SU-DHL-6 (cell line): ENCODE data around the gene KMT2E.
"Not testable (repeated sequence)": the region's sequence is repeated elsewhere in the genome, so short reads cannot be mapped to it uniquely, and the experiment has no call there.

Experiments used
- H2AFZ ChIP-seq: fragments of 200-600 bp; sonication (generic); 2 replicates; pipeline ENCODE4 v1.6.1; 2014; ENCODE audit warnings: low read depth, mild to moderate bottlenecking, moderate library complexity, mixed read lengths, antibody characterized with exemption, low read length; ENCODE audit not compliant: severe bottlenecking
- H3F3A ChIP-seq: fragments of 200-600 bp; shearing (Covaris generic); 2 replicates; pipeline ENCODE4 v1.6.0; 2016; ENCODE audit warnings: antibody characterized with exemption, mild to moderate bottlenecking; ENCODE audit not compliant: insufficient read depth
- H3K27ac ChIP-seq: fragments of 200-600 bp; sonication (generic); 2 replicates; pipeline ENCODE4 v1.5.1; 2016; ENCODE audit warnings: low read depth, mild to moderate bottlenecking, low read length, moderate library complexity, mixed read lengths
- H3K27me3 ChIP-seq: fragments of 200-600 bp; sonication (generic), shearing (Covaris generic); 2 replicates; pipeline ENCODE4 v1.6.0; 2014; ENCODE audit warnings: mild to moderate bottlenecking, low read length
- H3K36me3 ChIP-seq: fragments of 200-600 bp; sonication (generic); 2 replicates; pipeline ENCODE4 v1.6.1; 2014; ENCODE audit warnings: mild to moderate bottlenecking, low read length, mixed read lengths
- H3K4me2 ChIP-seq: fragments of 300-600, 200-600 bp; shearing (Covaris generic), sonication (generic); 2 replicates; pipeline ENCODE4 v1.6.0; 2014; ENCODE audit warnings: low read length, low read depth, mild to moderate bottlenecking; ENCODE audit not compliant: poor library complexity, severe bottlenecking
- H3K4me3 ChIP-seq: fragments of 200-600 bp; sonication (generic); 2 replicates; pipeline ENCODE4 v1.5.1; 2014; ENCODE audit warnings: antibody characterized with exemption, low read length, mild to moderate bottlenecking, mixed read lengths; ENCODE audit not compliant: insufficient read depth, poor library complexity, severe bottlenecking
- H3K79me2 ChIP-seq: fragments of 200-600 bp; sonication (generic); 2 replicates; pipeline ENCODE4 v1.6.1; 2014; ENCODE audit warnings: mild to moderate bottlenecking, low read length, moderate library complexity; ENCODE audit not compliant: insufficient read depth
- H3K9ac ChIP-seq: fragments of 200-600 bp; sonication (generic); 2 replicates; pipeline ENCODE4 v1.7.0; 2014; ENCODE audit warnings: mild to moderate bottlenecking, low read length
- H3K9me2 ChIP-seq: fragments of 200-600 bp; sonication (generic); replicated peaks from 2 replicates; pipeline ENCODE4 v1.6.1; 2014; ENCODE audit warnings: low read length; ENCODE audit not compliant: insufficient read depth
- H3K9me3 ChIP-seq: fragments of 200-600 bp; sonication (generic); 2 replicates; pipeline ENCODE4 v1.6.1; 2014; ENCODE audit warnings: low read length, mixed read lengths; ENCODE audit not compliant: insufficient read depth
- H4K20me1 ChIP-seq: fragments of 200-600 bp; sonication (generic); 2 replicates; pipeline ENCODE4 v1.6.1; 2014; ENCODE audit warnings: low read depth, mild to moderate bottlenecking, antibody characterized with exemption, low read length, moderate library complexity, mixed read lengths
- CTCF ChIP-seq: fragments of 200-600 bp; sonication (generic); IDR thresholded peaks from one replicate; pipeline ENCODE4 v1.5.1; 2017; ENCODE audit warnings: antibody characterized with exemption, mild to moderate bottlenecking, low read length, moderate library complexity; ENCODE audit not compliant: insufficient read depth, poor library complexity, severe bottlenecking
- EZH2phosphoT487 ChIP-seq: fragments of 200-600 bp; sonication (generic), shearing (Covaris generic); conservative IDR thresholded peaks from 2 replicates; pipeline ENCODE4 v1.6.1; 2018; ENCODE audit warnings: mild to moderate bottlenecking, antibody characterized with exemption, low read length, moderate library complexity, mixed read lengths

The KMT2E gene

DNA sequence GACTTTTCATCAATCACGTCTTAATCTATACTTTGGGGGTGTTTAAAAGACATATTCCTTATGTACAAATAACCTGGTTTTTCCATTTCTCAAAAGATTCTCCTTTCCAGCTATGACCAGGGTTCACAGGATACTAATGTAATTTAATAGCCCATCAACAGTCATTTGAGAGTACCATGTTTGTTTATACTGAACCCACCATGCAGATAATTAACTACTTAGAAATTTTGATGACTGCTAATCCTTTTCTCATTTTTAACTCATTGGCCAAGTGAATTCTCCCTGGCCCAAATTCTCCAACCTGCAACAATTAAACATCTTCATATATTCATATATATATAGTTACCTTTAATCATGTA is 28.8 kb upstream of the KMT2E start:
- no peaks in the 10 kb centered on the region for H3K9me3 ChIP-seq
- H3K9me2 ChIP-seq = no peaks in the 10 kb centered on the region
- TF ChIP-seq EZH2phosphoT487 (no peak), CTCF (no peak)
- H3K4me2 ChIP-seq = peak overlapping the region; percentile 89
- H3K79me2 ChIP-seq = peaks cover 36% of the 10 kb centered on the region
- H3K27me3 ChIP-seq = no peaks in the 10 kb centered on the region
- no peak overlapping the region for H3K9ac ChIP-seq
- 0 out of 2 replicates have a peak, but pooled peaks cover under 1% of the 10 kb centered on the region for H3K36me3 ChIP-seq
- peak overlapping the region; percentile 79 for H3K27ac ChIP-seq
- peaks cover 12% of the 10 kb centered on the region for H4K20me1 ChIP-seq
- no peak overlapping the region for H3K4me3 ChIP-seq
- peaks cover 70% of the 10 kb centered on the region for H3F3A ChIP-seq
- H2AFZ ChIP-seq = no peak overlapping the region

DNA sequence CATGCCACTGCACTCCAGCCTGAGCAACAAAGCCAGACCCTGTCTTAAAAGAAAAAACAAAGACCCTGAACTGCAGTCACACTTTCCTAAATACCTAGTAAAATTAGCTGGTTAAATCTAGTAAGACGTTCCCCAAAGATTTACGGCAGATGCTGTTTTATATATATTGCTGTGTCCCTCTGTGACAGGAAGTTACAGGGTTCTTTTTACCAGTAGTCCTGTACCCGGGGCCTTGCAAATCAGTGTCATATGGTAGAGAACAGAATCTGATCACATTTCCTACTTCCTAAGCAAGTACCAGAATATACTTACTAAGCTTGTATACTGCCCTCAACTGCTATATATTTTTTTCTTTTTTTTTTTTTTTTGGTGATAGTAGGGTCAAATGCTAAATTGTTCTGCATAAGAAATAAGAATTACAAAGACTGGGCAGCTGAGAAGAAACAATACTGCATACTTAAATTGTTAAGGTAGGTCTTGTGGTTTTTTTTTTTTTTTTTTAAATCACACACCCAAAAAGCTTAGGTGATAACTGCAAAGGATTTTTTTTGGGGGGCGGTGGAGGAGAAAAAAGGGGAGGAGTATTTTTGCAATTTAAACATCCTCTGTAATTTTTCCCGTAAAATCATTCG is 27.3 kb upstream of the KMT2E start:
- no peaks in the 10 kb centered on the region for H3K9me3 ChIP-seq
- no peak overlapping the region for H2AFZ ChIP-seq
- no peak overlapping the region for H3K4me3 ChIP-seq
- no peak overlapping the region for H3K9ac ChIP-seq
- H3K27ac ChIP-seq = peak overlapping the region; percentile 21; the same call in 1 of the 2 replicates
- TF ChIP-seq EZH2phosphoT487 = no peak
- TF ChIP-seq CTCF = no peak
- no peaks in the 10 kb centered on the region for H3K27me3 ChIP-seq
- H3K4me2 ChIP-seq = no peak overlapping the region
- H4K20me1 ChIP-seq = peaks cover 19% of the 10 kb centered on the region
- H3K9me2 ChIP-seq = no peaks in the 10 kb centered on the region
- H3F3A ChIP-seq = peaks cover 65% of the 10 kb centered on the region
- H3K36me3 ChIP-seq = peaks cover 6% of the 10 kb centered on the region; the same call in 1 of the 2 replicates
- peaks cover 36% of the 10 kb centered on the region for H3K79me2 ChIP-seq

GRCh38 chr7:104987403-104987802 is 26.6 kb upstream of the KMT2E start:
- H3K9ac ChIP-seq, H3K27ac ChIP-seq, H3K27me3 ChIP-seq, H3K9me2 ChIP-seq, H3K36me3 ChIP-seq, H2AFZ ChIP-seq, H3K4me2 ChIP-seq, H3K9me3 ChIP-seq, H3K4me3 ChIP-seq: not testable (repeated sequence)
- peaks cover 19% of the 10 kb centered on the region for H4K20me1 ChIP-seq
- peaks cover 58% of the 10 kb centered on the region for H3F3A ChIP-seq
- H3K79me2 ChIP-seq = peaks cover 36% of the 10 kb centered on the region

- TF ChIP-seq EZH2phosphoT487 (no peak), CTCF (no peak)
- Histone ChIP-seq H3K4me3 (no peak overlapping the region), H3K36me3 (peaks cover 15% of the 10 kb centered on the region; the same call in 1 of the 2 replicates), H3K27me3 (no peaks in the 10 kb centered on the region), H3K9me2 (no peaks in the 10 kb centered on the region), H3K79me2 (peaks cover 10% of the 10 kb centered on the region), H2AFZ (no peak overlapping the region), H3K27ac (no peak overlapping the region), H3K9ac (no peak overlapping the region), H4K20me1 (peaks cover 51% of the 10 kb centered on the region), H3F3A (peaks cover 33% of the 10 kb centered on the region), H3K9me3 (no peaks in the 10 kb centered on the region), H3K4me2 (no peak overlapping the region)
Measured at GRCh38 chr7:104990983-104991382, 23.0 kb upstream of the KMT2E start.
